Endothelial cell of umbilical vein (primary cell): Measurements from ENCODE around the gene MCTP1. TPM values are rescaled to one million over a fixed set of nuclear protein-coding genes. Genes with fewer than 3 reads are reported as not detected.

Source experiments
- BruUV-seq: library from RNA; stranded (reverse); fragments of 400-500 nt; replicated peaks from 2 replicates; lab custom pipeline; 2021; lab: Mats Ljungman, UMichigan
- CTCF ChIA-PET: fragments of 300-600, 350-600 bp; sonication (Branson Sonifier 250); formaldehyde crosslinking; loops from one replicate; lab custom pipeline; 2021; ENCODE audit warnings: antibody characterized with exemption, inconsistent platforms; lab: Charles Lee
- POLR2A ChIA-PET: fragments of 300-600, 350-600 bp; sonication (Branson Sonifier 250); formaldehyde crosslinking; loops from one replicate; lab custom pipeline; 2021; ENCODE audit warnings: antibody characterized with exemption, inconsistent platforms; lab: Charles Lee
- DNase-seq: peaks from one replicate; pipeline ENCODE4 v3.0.0-alpha.2; 2011; ENCODE audit warnings: low read depth, low spot score
- FAIRE-seq: peaks from 2 replicates; lab custom pipeline; 2011; peaks lifted over from hg19 to GRCh38; lab: Jason Lieb, UNC
- H2AFZ ChIP-seq: 2 replicates; pipeline ENCODE4 v1.6.0; 2012; ENCODE audit warnings: low read depth, low read length, control low read depth, inconsistent platforms
- H3K27ac ChIP-seq: 2 replicates; pipeline ENCODE4 v1.5.1; 2011; ENCODE audit warnings: low read depth, mild to moderate bottlenecking, control low read depth, low read length, moderate library complexity; ENCODE audit not compliant: insufficient read depth
- H3K27me3 ChIP-seq, 2 experiments: 2 replicates each; pipeline versions ENCODE4 v1.6.0 to v1.6.1; 2011; ENCODE audit warnings: low read length in 2 of 2, mixed read lengths in 1 of 2; ENCODE audit not compliant: control insufficient read depth in 2 of 2, insufficient read depth in 2 of 2
- H3K36me3 ChIP-seq, 2 experiments: 2 replicates in 1 of 2; 3 replicates in 1 of 2; pipeline ENCODE4 v1.5.1; 2011; ENCODE audit warnings: low read length in 2 of 2, mild to moderate bottlenecking in 1 of 2, moderate library complexity in 1 of 2; ENCODE audit not compliant: control insufficient read depth in 2 of 2, insufficient read depth in 2 of 2; ENCODE audit errors: extremely low read depth in 1 of 2
- H3K4me1 ChIP-seq: 3 replicates; pipeline ENCODE4 v1.5.1; 2011; ENCODE audit warnings: mild to moderate bottlenecking, low read length; ENCODE audit not compliant: control insufficient read depth, insufficient read depth; ENCODE audit errors: extremely low read depth
- H3K4me2 ChIP-seq: 2 replicates; pipeline ENCODE4 v1.6.1; 2011; ENCODE audit warnings: low read length, control low read depth, mixed read lengths; ENCODE audit not compliant: insufficient read depth
- H3K4me3 ChIP-seq, 3 experiments: fragments of 200-600 bp in 1 of 3; sonication (generic), shearing (Covaris generic) in 1 of 3; replicated peaks in 1 of 3; 2 replicates each; pipeline ENCODE4 v1.5.1; 2011 to 2016; ENCODE audit warnings: control low read depth in 3 of 3, low read length in 3 of 3, mild to moderate bottlenecking in 2 of 3, inconsistent platforms in 1 of 3, low read depth in 1 of 3, moderate library complexity in 1 of 3; ENCODE audit not compliant: insufficient read depth in 1 of 3
- H3K79me2 ChIP-seq: 2 replicates; pipeline ENCODE4 v1.6.0; 2012; ENCODE audit warnings: low read length, inconsistent platforms; ENCODE audit not compliant: control insufficient read depth, insufficient read depth
- H3K9ac ChIP-seq: replicated peaks from 2 replicates; pipeline ENCODE3; 2011; ENCODE audit warnings: low read length, control low read depth; ENCODE audit not compliant: insufficient read depth; ENCODE audit errors: extremely low read depth
- H3K9me1 ChIP-seq: replicated peaks from 3 replicates; pipeline ENCODE4 v1.6.0; 2011; ENCODE audit warnings: mild to moderate bottlenecking, low read length; ENCODE audit not compliant: control insufficient read depth, insufficient read depth; ENCODE audit errors: extremely low read depth
- H3K9me3 ChIP-seq: replicated peaks from 2 replicates; pipeline ENCODE4 v1.5.1; 2012; ENCODE audit warnings: low read length, inconsistent platforms; ENCODE audit not compliant: control insufficient read depth, insufficient read depth
- H4K20me1 ChIP-seq: replicated peaks from 2 replicates; pipeline ENCODE3; 2011; ENCODE audit warnings: mild to moderate bottlenecking, low read length; ENCODE audit not compliant: control insufficient read depth, insufficient read depth; ENCODE audit errors: extremely low read depth
- FOS ChIP-seq: IDR thresholded peaks from 2 replicates; pipeline ENCODE4 v1.6.1; 2011; ENCODE audit warnings: mild to moderate bottlenecking, low read length, moderate library complexity, borderline replicate concordance; ENCODE audit not compliant: insufficient read depth
- JUN ChIP-seq: IDR thresholded peaks from 2 replicates; pipeline ENCODE4 v1.6.1; 2011; ENCODE audit warnings: borderline replicate concordance, low read depth; ENCODE audit not compliant: insufficient read length, insufficient read depth
- MYC ChIP-seq: IDR thresholded peaks from one replicate; pipeline ENCODE4 v1.6.1; 2011; ENCODE audit warnings: mild to moderate bottlenecking, low read depth, low read length
- POLR2AphosphoS5 ChIP-seq: IDR thresholded peaks from 2 replicates; pipeline ENCODE4 v1.6.1; 2012; ENCODE audit warnings: low read depth, mild to moderate bottlenecking, control low read depth, low read length, moderate library complexity; ENCODE audit not compliant: insufficient read depth
- dilution Hi-C: fragments of 300-500 bp; cut with MboI; formaldehyde crosslinking; loops from one replicate; pipeline ENCODE4 v1.15.0; 2019; ENCODE audit warnings: low sequenced_read_pairs; ENCODE audit not compliant: extremely low pct_ligation_motif_present
- intact Hi-C: fragments of 100-400 bp; cut with micrococcal nuclease; formaldehyde crosslinking; loops from one replicate; pipeline ENCODE4 v1.10.0; 2022
- polyA plus RNA-seq, 4 experiments: library from polyadenylated mRNA; depleted of rRNA in 3 of 4; stranded (reverse) in 3 of 4; unstranded in 1 of 4; fragments of >200 nt; gene quantifications; 2 replicates each; pipeline versions ENCODE4 v1.2.1 to v1.2.3, GENCODE V29; 2011 to 2012; ENCODE audit warnings: missing spikeins in 1 of 4
- total RNA-seq: library from RNA; stranded (reverse); gene quantifications from 2 replicates; pipeline ENCODE4 v1.2.3, GENCODE V29; 2021
- TF ChIP-seq, protein P1 (sequence below): IDR thresholded peaks from 2 replicates; pipeline ENCODE4 v1.6.1; 2011; ENCODE audit not compliant: insufficient read depth, insufficient read length
- TF ChIP-seq, protein P2 (sequence below), 2 donors: IDR thresholded peaks; 1 replicate in 1 of 2; 2 replicates in 1 of 2; pipeline ENCODE4 v1.5.1; 2011; ENCODE audit warnings: low read length in 2 of 2, mild to moderate bottlenecking in 2 of 2, moderate library complexity in 2 of 2, control low read depth in 1 of 2, inconsistent platforms in 1 of 2, low read depth in 1 of 2; ENCODE audit not compliant: insufficient read depth in 1 of 2; ENCODE audit errors: extremely low read depth in 1 of 2

MCTP1 gene
- total and polyA plus RNA-seq, 2 donors (not counting 3 experiments of a cell fraction or from before 2014, with no cell fraction given), result 79.3 to 203 TPM

DNA sequence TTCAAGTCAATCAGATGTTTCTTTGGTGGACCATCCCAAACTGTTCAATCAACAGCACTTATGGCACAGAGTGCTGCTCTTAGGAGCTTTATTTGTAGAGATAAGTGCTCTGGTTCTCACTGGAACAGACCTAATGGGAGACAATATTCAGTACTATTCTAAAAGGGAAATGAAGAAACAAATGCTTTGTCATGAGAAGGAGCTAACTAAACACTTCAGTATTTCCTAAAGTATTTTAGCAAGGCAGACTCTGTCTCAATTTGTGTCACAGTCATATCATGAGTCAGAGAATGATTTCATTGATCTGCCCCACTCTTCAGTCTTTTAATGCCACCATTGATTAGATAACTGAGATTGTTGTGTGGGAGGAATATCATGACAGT, 491.1 kb downstream of the MCTP1 start:
- ChIA-PET CTCF (interaction anchor here (0.9 kb wide), 1 partner anchor 56 kb away, joined by 3 read pairs; no protein-coding TSS in a partner anchor), POLR2A (no interaction called here)
- Histone ChIP-seq H4K20me1 (peaks cover 2% of the 10 kb centered on the region), H3K4me3 (no peak overlapping the region), H3K27ac (peak overlapping the region; percentile 63), H3K27me3 (no peaks in the 10 kb centered on the region), H3K79me2 (no peaks in the 10 kb centered on the region), H3K36me3 (peaks cover 2 to 10% of the 10 kb centered on the region in 2 experiments), H3K9ac (no peak overlapping the region), H3K4me2 (no peak overlapping the region), H3K4me1 (peaks cover 7% of the 10 kb centered on the region), H3K9me3 (no peaks in the 10 kb centered on the region), H2AFZ (no peak overlapping the region), H3K9me1 (no peaks in the 10 kb centered on the region)
- intact Hi-C loops, result no loop called here
- DNase-seq (no peak), FAIRE-seq (peak; percentile 24)
- TF ChIP-seq MYC, result no peak
- peak; percentile 62 for TF ChIP-seq FOS
- TF ChIP-seq JUN, result peak; percentile 27
- no peak for TF ChIP-seq POLR2AphosphoS5
- TF ChIP-seq, protein P1, sequence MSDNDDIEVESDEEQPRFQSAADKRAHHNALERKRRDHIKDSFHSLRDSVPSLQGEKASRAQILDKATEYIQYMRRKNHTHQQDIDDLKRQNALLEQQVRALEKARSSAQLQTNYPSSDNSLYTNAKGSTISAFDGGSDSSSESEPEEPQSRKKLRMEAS, result no peak
- TF ChIP-seq, protein P2, sequence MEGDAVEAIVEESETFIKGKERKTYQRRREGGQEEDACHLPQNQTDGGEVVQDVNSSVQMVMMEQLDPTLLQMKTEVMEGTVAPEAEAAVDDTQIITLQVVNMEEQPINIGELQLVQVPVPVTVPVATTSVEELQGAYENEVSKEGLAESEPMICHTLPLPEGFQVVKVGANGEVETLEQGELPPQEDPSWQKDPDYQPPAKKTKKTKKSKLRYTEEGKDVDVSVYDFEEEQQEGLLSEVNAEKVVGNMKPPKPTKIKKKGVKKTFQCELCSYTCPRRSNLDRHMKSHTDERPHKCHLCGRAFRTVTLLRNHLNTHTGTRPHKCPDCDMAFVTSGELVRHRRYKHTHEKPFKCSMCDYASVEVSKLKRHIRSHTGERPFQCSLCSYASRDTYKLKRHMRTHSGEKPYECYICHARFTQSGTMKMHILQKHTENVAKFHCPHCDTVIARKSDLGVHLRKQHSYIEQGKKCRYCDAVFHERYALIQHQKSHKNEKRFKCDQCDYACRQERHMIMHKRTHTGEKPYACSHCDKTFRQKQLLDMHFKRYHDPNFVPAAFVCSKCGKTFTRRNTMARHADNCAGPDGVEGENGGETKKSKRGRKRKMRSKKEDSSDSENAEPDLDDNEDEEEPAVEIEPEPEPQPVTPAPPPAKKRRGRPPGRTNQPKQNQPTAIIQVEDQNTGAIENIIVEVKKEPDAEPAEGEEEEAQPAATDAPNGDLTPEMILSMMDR (IDR thresholded peaks at IDR 0.05; ENCODE audit: extremely low read depth in 1 of 2, insufficient read depth in 1 of 2, low read depth in 1 of 2, low read length in 2 of 2), result no peak
- BruUV-seq, result TSS peak; percentile 83
- dilution Hi-C loops, result no loop called here
